Activated CD8-positive, alpha-beta memory T cell treated with anti-CD3 and anti-CD28 coated beads for 24 hours (primary cell): ENCODE measurements around the gene MMP8.
"Not testable (repeated sequence)": the region's sequence is repeated elsewhere in the genome, so short reads cannot be mapped to it uniquely, and the experiment has no call there.

ENCODE experiments used
- DNase-seq: peaks from one replicate; pipeline ENCODE4 v3.0.0-alpha.2; 2020

The MMP8 gene, protein sequence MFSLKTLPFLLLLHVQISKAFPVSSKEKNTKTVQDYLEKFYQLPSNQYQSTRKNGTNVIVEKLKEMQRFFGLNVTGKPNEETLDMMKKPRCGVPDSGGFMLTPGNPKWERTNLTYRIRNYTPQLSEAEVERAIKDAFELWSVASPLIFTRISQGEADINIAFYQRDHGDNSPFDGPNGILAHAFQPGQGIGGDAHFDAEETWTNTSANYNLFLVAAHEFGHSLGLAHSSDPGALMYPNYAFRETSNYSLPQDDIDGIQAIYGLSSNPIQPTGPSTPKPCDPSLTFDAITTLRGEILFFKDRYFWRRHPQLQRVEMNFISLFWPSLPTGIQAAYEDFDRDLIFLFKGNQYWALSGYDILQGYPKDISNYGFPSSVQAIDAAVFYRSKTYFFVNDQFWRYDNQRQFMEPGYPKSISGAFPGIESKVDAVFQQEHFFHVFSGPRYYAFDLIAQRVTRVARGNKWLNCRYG

GRCh38 chr11:102724904-102725500 lies at the start of gene MMP8:
TSS of gene MMP8 (minus strand) at chr11:102724954. CDS start at chr11:102724855, 99 bp downstream.
- DNase-seq = no peak

- DNase-seq = no peak
These were observed 48.6 kb upstream of the MMP8 start for GRCh38 chr11:102773386-102773785.

DNA sequence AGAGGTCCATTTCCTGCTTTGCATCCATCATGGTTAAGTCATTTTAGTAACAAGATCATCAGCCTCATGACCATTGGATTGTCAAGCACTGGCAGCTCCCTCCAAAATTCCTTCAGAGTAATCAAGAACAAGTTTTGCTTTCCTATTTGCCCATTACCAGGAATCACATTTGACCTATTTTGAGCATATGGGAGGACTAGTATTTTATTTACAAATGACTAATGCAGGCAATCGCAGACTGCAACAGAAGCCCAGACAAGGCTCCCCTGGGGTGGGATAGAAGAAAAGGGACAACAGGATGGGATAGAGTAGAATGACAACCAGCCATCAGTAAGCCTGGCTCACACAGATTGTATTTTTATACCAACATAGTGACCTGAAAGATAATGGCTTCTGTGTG lies 46.6 kb upstream of the MMP8 start:
- DNase-seq = no peak

GRCh38 chr11:102770191-102770590 lies 45.4 kb upstream of the MMP8 start:
- DNase-seq = no peak

DNA sequence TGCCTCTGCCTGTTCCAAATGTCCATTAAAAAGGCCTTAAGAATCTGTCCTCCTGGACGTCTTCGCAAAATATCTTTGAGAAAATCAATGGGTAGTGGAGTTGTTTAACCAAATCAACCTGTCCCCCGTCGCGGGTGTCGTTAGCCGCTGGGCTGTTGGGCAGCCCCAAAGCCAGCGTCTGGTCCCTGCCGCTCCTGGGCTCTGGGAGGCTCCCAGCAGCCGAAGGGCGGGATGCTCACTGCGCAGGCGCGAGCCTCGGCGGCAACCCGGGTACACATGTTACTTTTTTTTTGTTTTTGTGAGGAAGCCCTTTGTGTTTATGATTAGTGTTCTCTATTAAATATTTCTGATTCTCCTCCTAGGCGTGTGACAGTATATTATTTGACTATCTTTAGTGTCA lies 43.0 kb upstream of the MMP8 start:
- DNase-seq = no peak

- DNase-seq = no peak
These were observed 38.7 kb upstream of the MMP8 start for GRCh38 chr11:102763440-102763839.

- no peak for DNase-seq
These were observed 37.6 kb upstream of the MMP8 start for GRCh38 chr11:102762361-102762767.

DNA sequence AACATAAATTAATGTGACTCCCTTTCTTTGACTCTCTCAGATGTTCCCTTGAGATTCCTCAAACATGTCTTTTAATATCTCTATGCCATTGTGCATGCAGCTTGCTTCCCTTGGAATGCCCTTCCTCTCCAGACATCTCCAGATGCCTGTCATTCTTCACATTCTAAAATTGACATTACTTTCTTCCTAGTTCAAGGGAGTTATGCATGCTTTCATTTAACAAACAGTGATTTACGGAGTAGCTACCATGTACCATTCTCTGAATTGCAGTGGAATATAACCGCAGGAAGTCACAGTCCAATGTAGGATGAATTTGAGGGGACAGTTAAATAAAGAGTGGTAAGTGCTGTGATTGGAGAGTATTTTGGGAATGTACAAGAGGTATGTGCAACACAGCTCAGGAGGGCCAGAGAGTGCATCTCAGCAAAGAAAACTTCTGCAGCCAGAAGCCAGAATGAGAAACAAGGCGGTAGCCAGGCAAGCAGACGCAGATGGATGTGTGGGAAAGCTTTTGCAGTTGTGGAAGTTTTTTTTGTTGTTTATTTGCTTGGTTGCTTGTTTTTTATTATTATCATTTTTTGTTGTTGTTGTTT lies 37.0 kb upstream of the MMP8 start:
- no peak for DNase-seq

GRCh38 chr11:102760344-102761035 lies 35.7 kb upstream of the MMP8 start:
- DNase-seq = no peak

GRCh38 chr11:102757823-102758549 lies 33.2 kb upstream of the MMP8 start:
- no peak for DNase-seq

GRCh38 chr11:102753267-102753666 lies 28.5 kb upstream of the MMP8 start:
- no peak for DNase-seq

DNA sequence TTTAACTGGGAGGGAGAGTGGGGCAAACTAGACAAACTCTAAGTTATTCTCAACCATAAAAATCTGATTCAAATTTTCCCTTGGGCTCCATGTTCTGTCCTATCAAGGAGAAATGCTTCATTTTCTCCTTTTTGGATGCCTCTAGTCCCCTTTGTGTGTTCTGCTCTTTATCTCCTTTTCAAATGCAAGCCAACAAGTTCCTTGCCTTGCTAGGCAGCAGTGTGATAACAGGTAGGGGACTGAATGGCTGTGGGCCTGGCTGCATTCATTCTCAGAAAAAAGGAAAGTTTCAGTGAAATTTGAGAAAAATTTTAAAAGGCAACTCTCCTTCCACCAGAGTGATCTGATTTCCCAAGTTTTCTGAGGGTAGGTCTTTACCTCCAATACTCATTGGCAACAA lies 26.9 kb upstream of the MMP8 start:
- DNase-seq = no peak

DNA sequence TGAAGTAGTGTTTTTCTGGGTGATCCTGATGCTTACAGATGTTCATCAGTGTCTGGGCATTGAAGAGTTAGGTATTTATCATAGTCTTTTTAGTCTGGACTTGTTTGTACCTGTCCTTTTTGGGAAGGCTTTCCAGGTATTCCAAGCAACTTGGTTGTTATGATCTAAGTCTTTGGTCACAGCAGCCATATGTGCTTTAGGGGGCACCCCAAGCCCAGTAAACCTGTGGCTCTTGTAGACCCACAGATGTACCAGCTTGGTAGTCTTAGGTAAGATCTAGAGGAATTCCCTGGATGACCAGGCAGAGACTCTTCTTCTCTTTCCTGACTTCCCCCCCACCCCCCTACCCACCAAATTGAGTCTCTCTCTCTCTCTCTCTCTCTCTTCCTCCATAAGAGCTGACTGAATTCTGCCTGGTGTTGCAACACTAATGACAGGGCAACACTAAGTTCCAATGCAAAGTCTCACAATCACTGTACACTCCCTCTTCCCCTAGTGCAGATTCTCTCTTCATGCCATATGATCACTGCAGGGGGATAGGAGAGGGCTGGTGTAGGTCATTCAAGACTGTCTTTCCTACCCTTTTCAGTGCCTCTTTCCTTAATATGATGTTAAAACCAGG lies 24.5 kb upstream of the MMP8 start:
- no peak for DNase-seq

DNA sequence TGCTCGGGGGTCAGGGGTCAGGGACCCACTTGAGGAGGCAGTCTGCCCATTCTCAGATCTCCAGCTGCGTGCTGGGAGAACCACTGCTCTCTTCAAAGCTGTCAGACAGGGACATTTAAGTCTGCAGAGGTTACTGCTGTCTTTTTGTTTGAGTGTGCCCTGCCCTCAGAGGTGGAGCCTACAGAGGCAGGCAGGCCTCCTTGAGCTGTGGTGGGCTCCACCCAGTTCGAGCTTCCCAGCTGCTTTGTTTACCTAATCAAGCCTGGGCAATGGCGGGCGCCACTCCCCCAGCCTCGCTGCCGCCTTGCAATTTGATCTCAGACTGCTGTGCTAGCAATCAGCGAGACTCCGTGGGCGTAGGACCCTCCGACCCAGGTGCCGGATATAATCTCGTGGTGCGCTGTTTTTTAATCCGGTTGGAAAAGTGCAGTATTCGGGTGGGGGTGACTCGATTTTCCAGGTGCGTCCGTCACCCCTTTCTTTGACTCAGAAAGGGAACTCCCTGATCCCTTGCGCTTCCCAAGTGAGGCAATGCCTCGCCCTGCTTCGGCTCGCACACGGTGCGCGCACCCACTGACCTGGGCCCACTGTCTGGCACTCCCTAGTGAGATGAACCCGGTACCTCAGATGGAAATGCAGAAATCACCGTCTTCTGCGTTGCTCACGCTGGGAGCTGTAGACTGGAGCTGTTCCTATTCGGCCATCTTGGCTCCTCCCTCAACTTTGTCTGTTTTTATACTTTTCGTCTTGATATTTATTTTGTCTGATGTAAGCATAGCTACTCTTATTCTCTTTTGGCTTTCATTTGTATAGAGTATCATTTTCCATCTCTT lies 22.2 kb upstream of the MMP8 start:
- not testable (repeated sequence) for DNase-seq

DNA sequence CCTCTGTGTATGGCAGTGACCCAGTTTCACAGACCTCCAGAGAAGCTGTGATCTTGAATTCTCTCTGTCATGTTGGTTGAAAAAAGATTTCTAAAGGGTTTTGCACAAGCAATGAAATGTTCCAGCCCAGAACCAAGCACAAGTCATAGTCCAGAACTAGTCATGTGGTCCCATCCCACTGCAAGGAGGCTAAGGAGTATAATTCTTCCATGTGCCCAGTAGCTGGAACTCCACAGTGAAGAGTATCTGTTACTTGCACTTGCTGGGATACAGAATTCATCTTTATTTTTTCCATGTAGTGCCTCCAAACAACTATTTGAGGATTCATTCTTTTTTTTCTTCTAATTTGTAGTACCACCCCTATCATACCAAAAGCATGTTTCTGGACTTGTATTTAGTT lies 9.9 kb upstream of the MMP8 start:
- DNase-seq = no peak

GRCh38 chr11:102733232-102733875 lies 8.6 kb upstream of the MMP8 start:
- DNase-seq = peak; percentile 59

DNA sequence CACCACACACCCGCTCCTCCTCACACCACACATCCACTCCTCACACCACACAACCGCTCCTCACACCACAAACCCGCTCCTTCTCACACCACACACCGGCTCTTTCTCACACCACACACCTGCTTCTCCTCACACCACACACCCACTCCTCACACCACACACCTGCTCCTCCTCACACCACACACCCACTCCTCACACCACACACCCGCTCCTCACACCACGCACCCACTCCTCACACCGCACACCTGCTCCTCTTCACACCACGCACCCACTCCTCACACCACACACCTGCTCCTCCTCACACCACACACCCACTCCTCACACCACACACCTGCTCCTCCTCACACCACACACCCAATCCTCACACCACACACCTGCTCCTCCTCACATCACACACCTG lies 6.2 kb upstream of the MMP8 start:
- not testable (repeated sequence) for DNase-seq

DNA sequence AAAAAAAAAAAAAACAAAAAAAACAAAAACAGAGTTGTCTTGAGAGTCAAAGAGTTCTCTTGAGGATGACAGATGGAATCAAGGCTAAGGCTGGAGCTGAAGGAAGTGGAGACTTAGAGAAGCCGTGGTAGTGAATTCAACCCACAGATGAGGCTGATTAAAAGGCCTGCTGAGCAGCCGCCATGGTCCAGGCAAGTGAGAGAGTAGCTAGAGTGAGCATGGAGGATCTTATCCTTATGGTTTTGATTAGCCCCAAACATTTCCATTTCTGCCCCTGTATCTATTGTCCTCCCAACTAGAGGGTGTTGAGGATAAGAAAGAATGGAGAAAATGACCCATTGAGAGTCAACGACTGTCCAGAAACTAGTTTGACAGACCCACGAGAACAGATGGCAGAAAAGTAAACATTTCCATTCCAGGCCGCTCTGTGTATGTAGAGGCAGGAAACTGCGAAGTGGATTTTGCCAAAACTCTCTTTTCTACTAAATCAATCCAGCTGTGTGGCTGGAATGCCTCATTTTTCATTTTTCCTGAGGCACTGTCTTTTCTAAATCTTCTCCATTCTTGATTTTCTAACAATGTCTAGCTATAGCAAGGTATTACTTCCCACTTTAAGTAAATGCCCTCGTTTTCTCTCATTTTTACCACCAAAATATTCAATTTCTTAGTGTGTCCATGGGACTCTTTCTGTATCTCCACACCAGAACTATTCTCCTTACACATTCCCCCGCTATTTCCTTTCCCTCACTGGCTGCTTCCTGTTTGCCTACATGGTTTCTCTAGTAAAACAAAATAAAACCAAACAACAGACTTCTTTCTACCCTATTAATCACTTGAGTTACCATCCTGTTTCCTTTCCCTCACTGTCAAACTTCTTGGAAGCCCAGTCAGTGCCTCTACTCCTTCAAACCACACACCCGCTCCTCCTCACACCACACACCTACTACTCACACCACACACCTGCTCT lies 5.4 kb upstream of the MMP8 start:
- no peak for DNase-seq

- no peak for DNase-seq
These were observed 3.1 kb upstream of the MMP8 start for GRCh38 chr11:102727890-102728289.

DNA sequence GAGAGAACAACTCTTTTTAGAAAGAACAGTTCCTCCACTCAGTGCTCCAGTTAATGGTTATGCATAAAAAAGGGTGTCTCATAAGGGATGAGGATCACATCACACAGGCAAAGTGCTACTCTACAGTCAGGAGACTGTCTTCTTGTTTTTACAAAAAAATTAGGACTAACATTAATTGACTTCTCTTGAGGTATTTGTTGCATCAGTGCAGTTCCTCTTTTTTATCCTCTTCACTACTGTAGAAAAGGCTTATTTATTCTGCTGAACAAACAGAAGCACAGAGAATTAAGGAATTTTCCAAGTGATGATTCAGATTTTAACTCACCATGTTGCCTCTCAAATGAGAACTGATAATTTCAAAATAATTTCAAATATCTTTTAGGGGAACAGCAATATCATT lies 1.9 kb downstream of the MMP8 start:
- DNase-seq = no peak
